Cerebellar cortex (tissue), 1 donor: Measurements from ENCODE around the gene SPSB3.

ENCODE experiments used
- DNase-seq: peaks from one replicate; pipeline ENCODE4 v3.0.0-alpha.2; 2015; ENCODE audit warnings: low spot score

The SPSB3 gene

DNA sequence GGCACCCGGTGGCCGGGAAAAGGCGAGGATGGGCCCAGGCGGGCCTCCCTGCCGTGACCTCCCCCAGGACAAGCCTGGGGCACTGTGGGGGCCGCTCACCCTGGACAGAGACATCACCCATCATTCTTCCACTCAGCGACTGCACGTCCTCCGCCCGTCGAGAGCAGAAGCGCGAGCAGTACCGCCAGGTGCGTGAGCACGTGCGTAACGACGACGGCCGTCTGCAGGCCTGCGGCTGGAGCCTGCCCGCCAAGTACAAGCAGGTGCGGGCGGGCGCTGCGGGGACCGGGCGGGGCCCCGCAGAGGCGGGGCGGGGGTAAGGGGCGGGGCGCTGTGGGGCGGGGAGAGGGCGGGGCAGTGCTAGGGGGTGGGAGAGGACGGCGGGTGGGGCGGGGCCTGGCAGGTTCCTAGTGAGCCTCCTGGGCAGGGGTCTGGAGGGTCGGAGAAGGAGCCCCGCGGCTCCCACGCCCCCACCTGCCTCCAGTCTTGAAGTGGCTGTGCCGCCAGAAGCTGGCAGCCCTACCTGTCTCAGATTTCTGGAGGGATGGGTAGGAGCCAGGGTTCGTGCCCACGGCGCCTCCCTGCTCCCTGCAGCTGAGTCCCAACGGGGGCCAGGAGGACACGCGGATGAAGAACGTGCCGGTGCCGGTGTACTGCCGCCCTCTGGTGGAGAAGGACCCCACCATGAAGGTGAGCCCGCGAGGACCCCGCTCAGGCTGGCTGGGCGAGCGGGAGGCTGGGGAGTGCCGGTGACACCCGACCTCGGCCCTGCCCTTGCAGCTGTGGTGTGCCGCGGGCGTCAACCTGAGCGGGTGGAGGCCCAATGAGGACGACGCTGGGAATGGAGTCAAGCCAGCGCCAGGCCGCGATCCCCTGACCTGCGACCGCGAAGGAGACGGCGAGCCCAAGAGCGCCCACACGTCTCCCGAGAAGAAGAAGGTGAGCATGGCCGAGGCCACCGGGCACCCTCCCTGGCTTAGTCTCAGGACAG lies 18.6 kb downstream of the SPSB3 start:
- DNase-seq, result peak; percentile 68

GRCh38 chr16:1762879-1763520 lies 19.4 kb downstream of the SPSB3 start:
- no peak for DNase-seq

DNA sequence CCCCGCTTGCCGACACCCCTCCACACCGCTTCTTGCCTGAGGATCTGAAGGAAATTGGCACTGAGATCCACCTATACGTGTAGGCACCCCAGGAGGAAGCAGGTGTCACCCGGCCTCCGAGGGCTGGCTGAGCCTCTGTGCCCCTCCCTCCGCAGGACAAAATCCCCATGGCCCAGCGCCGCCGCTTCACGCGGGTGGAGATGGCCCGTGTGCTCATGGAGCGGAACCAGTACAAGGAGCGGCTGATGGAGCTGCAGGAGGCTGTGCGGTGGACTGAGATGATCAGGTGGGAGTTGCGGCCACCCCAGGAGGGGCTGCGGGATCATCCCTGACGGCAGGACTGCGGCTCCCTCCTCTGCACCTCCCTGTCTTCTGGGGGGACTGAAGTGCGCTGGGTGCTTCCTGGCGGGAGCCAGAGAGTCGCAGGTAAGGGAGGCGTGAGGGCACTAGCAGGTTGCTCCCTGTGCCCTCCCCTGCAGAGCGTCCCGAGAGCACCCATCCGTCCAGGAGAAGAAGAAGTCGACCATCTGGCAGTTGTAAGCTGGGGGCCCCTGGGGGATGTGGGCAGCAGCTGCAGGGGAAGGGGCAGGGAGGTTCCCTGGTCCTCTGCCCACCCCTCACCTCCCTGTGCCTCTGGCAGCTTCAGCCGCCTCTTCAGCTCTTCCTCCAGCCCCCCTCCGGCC lies 20.0 kb downstream of the SPSB3 start:
- DNase-seq, result no peak

DNA sequence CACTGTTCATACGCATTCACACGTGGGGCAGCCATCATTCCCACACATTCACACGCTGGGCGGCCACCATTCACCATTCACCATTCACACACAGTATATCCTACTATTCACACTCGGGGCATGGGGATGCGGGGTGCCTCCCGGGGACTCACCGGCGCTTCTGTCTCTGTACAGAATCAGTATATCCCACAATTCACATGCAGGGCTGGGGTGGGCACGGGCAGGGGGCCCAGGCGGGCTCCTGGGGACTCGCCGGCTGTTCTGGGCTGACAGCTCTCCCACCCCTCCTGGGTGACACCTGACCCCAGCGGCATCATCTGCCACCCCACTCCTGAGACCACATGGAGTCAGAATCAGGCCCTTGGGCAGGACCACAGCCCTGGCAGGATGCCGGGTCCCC lies 20.6 kb downstream of the SPSB3 start:
- no peak for DNase-seq

- DNase-seq, result no peak
Measured at GRCh38 chr16:1760911-1761310, 21.5 kb downstream of the SPSB3 start.

DNA sequence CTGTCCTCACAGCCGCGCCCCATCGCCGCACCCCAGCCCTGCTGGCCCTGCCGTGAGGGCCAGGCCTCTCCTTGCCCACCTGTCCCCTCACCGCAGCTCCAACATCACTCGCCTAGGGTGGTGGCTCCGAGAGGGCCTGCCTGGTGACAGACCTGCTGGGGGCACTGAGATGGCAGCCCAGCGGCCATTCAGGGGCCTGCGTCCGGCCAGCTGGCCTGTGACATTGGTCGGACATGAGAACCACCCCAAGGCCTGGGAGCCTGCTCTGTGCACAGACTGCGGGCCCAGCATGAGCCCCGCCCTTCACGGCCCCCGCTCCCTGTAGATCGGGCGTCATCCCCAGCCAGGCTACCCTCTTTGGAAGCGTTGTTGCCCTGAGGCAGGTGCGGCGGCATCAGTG lies 22.9 kb downstream of the SPSB3 start:
- no peak for DNase-seq

DNA sequence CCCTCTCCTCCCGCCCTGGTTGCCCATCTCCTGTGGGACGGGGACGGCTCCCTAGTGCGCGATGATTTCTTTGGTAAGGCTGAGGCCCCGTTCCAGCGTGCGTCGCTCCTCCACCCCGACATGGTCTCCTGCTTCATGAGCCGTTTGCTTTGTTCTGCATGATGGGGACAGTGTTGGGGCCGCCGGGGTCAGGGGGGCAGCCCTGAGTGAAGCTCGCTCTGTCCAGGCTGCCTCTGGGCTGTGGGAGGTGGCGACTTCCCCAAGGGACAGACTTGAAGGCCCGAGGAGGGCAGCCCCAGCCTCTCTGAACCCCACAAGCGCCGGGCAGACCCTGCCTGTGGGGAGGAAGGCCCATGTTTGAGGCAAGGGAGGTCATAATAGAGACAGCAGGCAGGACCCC lies 23.4 kb downstream of the SPSB3 start:
- DNase-seq, result no peak

GRCh38 chr16:1757714-1758461 lies 24.5 kb downstream of the SPSB3 start:
- DNase-seq, result no peak

DNA sequence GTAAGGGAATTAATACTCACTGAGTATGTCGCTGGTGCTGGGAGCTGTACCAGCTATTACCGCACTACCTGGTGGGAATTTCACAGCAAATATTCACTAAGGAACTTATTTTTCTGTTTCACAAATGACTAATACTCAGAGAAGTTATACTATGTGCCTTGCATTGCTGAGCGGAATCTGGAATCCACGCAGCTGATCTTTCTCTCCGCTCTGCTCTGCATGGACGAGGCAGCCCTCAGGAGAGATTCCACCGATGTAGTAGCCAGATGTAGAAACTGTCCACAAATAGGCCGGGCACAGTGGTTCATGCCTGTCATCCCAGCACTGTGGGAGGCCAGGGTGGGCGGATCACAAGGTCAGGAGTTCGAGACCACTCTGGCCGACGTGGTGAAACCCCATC lies 28.2 kb downstream of the SPSB3 start:
- no peak for DNase-seq

- peak; percentile 90 for DNase-seq
Measured at GRCh38 chr16:1752853-1753252, 29.5 kb downstream of the SPSB3 start.

DNA sequence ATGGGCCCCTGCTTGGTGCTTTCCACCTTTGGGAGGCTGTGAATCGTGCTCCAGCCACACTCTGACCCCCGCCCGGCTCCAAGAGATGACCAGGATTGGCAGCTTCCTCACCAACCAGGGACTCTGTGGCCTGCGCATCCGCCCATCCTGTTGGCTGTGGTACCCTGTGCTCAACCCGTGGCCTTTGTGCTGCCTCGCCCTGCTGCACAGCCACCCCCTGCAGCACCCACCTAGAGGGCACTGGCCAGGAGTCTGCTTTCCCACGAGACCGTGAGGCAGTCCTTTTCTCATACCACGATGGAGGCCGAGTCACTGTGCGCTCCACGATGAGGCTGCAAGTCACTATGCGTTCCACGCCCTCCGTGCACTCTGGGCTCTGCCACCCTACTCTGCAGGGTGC lies 30.4 kb downstream of the SPSB3 start:
- peak; percentile 3 for DNase-seq

DNA sequence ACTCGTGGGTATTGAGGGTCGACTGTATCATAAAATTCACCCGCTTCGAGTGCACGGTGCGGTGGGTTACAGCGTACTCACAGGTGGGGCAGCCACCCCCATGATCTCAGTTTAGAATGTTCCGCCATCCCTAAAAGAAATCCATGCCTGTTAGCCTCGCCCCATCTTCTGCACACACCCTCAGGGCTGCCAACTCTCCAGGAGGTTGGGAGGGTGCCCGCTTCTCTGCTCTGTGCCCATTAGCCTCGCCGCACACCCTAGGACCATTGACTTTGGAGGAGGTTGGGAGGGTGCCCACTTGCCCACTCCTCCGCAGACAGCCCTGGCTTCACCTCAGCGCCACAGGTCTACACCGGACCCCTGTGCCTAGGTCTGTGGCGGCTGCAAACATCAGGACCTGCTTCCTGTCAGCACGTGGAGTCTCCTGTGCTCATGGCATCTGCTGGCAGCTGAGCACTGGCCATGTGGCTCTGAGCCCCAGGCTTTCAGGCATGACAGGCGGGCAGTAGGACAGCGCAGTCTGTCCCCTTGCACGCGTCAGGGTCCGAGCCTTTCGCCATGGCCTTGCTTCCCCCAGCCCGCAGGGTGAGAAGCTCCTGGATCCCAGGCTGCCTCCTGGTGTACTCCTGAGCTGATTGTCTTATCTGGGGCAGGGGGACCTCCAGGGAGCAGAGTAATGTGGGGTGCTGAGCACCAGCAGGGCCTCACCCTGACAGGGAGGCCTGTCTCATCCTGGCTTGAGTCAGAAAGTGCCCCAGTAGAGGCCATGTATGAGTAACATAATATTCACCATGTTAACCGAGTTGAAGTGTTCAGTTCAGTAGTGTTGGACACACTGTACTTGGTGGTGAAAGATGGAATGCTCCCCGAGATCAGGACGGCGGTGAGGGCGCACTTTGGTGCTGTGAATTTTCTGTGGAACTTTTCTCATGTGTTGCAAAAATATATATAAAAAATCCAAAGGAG lies 32.9 kb downstream of the SPSB3 start:
- DNase-seq, result peak; percentile 73

DNA sequence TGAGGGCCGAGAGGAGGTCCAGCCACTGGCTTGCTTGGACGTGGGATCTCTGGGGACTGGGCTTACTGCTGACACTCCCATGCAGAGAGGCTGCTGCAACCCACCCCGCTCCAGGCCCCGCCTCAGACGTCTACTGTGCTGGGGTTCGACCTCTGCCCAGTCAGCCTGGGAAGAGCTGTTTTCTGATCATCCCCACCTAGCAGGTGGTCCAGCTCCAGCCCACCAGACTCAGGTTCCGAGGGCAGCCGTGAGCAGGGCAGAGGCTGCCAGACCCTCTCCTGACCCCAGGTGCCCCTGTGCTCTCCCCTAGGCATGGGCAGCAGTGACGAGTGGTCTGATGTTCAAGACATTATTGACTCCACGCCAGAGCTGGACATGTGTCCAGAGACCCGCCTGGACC lies 34.4 kb downstream of the SPSB3 start:
- no peak for DNase-seq

DNA sequence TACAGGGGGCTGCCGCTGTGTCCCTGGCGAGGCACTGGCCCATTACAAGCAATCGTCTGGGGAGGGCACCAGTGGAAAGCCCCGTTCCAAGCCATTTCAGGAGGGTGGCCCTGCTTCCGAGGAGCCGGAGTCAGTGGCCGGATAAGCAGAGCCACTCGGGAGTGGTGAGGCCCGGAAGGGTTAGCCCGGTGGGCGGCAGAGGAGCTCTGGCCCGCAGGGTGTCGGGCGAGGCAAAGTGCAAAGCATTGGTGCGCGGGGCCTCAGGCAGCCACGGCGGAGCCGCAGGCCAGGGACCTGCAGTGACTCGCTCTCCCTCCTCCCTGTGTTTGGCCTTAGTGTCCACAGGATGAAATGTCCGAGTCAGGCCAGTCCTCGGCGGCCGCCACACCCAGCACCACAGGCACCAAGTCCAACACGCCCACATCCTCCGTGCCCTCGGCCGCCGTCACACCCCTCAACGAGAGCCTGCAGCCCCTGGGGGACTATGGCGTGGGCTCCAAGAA lies 35.6 kb downstream of the SPSB3 start:
- DNase-seq, result peak; percentile 28

DNA sequence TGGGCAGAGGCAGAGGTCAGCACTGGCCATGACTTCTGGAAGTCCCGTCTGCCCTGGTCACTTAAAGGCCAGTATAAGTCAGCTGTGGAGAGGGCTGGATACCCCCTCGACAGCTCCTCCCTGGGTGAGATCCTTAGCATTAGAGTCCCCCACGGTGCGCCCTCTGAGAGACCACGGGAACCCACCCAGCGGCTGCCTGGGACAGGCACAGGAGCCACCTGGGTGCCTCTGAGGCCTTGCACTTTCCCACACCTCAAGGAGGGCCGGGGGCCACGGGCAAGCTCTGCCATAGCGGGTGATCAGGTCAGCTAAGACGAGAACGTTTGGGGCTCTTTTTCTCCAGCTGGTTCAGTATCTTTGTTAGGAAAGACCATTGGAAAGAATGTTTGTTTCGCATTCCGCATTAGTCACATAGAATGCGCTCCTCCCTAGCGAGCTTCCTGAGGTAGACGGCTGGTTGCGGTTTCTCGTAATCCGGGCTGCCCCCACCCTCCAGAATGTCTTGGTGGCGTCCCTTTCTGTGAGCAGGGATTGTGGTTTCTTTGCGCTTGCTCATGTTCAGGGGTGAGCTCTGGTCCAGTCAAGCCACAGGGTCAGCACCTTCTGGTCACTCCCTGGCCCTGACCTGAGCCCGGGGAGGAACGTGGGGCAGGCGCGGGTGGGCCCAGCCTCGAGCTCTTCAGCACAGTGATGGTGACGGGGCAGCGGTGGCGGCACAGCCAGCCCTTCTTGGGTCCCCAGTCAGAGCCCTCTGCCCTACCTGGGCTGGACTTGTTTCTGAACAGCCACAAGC lies 36.3 kb downstream of the SPSB3 start:
- peak; percentile 0 for DNase-seq

DNA sequence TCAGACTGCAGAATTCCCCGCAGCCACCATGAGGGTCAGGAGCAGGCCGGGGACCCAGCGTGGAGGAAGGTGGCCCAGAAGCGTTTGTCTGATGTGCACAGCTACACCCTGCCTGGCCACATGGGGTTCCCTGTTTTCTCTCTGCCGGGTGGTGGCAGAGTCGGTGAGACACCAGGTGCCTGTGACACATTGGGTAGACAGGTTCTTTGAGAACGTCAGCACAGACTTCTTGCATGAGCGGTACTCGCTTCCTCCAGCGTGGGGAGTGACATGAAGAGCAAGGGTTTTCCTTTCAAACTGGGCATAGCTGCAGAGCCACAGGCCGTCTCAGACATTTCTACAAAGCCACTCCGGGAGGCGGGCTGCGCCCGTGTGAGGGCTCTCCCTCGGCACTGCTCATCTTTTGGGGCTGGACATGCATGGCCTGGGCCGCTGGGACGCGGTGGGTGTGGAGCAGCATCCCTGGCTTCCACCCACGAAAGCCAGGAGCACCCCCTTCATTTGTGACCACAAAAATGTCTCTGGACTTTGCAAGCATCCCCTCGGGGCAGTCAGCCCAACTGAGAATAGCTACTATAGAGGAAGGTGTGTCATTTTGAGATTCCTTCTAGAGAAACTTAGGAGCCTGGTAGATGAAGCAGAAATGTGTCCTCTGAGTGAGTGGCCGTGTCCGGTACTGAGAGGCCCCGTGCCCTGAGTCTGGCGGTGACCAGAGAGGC lies 37.0 kb downstream of the SPSB3 start:
- peak; percentile 41 for DNase-seq

DNA sequence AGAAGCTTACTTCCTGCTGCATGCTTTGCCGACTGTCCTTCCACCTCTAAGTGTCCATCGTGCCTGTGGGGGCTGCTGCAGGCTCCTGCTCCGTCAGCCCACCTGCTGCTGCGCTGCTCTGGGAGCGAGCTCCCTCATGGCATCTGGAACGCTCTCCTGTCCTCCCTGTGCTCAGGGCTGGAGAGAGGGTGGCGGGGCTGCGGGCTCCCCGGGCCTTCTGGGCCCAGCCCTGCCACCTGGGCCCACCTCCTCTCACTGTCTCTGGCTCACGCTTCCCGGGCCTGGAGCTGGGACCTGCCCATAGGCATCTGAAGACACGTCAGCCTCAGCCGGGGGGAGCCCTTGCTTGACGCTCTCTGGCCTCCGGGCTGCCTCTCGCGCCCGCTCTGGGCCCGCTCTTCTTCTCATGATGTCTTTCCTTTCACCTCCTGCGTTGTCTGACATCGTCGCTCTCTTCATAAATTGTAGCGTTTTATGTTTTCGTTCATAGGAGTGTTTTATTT lies 38.0 kb downstream of the SPSB3 start:
- DNase-seq, result peak; percentile 31

DNA sequence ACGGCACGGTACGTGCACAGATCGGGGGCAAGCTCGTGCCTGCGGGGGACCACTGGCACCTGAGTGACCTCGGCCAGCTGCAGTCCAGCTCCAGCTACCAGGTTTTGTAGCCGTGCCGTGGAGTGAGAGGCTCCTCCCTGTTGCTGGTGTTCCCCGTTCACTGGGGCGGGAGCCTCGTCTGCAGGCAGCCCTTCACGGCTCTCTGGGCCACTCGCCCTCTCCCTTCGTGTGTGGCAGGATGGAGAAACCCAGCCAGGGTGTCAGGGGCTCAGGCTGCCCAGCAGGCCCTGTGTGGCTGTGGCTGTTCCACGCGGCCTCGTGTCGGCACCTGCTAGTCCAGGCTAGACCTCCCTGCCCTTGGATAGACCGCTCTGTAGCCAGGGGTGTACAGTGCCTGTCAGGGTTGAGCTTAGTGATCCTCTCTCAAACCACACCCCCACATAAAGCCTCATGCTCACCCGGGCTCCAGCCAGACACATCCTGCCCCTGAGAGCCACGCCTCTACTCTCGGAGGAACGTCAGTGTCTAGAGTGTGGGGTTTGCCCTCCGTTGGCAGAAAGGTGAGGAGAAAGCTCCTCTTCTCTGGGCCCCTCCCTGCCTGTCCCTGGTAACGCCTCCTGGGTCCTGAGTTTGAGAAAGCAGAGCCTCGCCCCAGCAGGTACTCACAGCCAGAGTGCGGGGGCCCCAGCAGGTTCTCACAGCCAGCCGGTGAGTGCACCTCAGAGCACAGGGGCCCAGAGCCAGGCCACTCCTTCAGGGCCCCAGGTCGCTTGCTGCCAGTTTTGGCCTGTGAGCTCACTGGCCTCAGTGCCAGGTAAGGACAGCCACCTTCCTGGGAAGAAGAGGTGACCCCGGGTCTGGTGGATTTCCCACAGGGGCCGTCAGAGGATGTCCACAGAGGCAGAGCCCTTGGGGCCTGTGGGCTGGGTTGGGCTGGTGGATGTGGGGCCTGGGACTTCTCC lies 38.7 kb downstream of the SPSB3 start:
- DNase-seq, result peak; percentile 16
